Bronchial epithelial cell (primary cell): Measurements from ENCODE around the gene DRD1. TPM values are rescaled to one million over a fixed set of nuclear protein-coding genes. Genes with fewer than 3 reads are reported as not detected.
A peak's percentile ranks its signal among the peaks of the same experiment; 100 is the strongest.

ENCODE experiments used
- DNase-seq: peaks from one replicate; pipeline ENCODE4 v3.0.0-alpha.2; 2010; ENCODE audit warnings: low read depth
- FAIRE-seq: peaks from 2 replicates; lab custom pipeline; 2011; peaks lifted over from hg19 to GRCh38; lab: Jason Lieb, UNC
- H3K27me3 ChIP-seq: 2 replicates; pipeline ENCODE4 v1.5.1; 2011; ENCODE audit warnings: low read length; ENCODE audit not compliant: control insufficient read depth, insufficient read depth
- H3K36me3 ChIP-seq: 2 replicates; pipeline ENCODE4 v1.5.1; 2011; ENCODE audit warnings: low read length; ENCODE audit not compliant: control insufficient read depth, insufficient read depth
- H3K4me3 ChIP-seq: 2 replicates; pipeline ENCODE4 v1.5.1; 2011; ENCODE audit warnings: mild to moderate bottlenecking, low read depth, low read length, control low read depth
- total RNA-seq: library from RNA; depleted of rRNA; stranded (reverse); fragments of >200 nt; gene quantifications from 2 replicates; pipeline ENCODE4 v1.2.1, GENCODE V29; 2014
- TF ChIP-seq, protein P1 (sequence below): IDR thresholded peaks from 2 replicates; pipeline ENCODE4 v1.5.1; 2011; ENCODE audit warnings: mild to moderate bottlenecking, moderate library complexity, low read length, control low read depth, inconsistent platforms; ENCODE audit not compliant: insufficient read depth, severe bottlenecking

The DRD1 gene
- total RNA-seq, 1 donor from 2014 or later = not detected

DNA sequence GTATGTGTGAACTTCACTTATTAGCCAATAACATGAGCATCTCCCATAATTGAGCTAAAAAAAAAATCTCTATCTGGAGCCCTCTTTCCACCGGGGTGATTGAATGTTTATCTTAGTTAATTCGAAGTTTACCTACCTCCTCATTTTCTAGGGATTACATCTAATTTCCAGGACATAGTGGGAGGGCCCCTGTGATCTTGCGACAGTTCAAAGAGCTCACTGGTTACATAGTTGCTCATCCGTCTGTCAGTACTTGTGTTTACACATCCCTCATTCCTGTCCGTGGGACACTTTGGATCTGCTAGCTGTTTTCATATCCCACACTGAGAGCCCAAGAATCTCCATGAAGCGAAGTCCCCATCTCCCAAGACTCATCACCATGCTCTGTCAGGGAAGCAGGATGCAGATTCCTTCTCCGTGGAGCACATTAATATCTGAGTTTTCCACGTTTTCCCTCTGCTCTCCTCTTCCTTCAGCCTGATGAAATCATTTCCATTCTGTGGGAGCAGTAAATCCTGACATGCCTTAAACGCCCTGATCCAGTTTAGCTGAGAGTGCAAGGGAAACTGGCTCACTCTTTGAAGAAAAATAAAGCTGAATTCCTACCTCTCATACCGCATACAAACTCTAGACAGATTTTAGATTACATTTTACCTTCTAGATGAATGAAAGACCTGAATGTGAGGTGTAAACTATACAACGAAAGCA lies 24.2 kb upstream of the DRD1 start:
- Histone ChIP-seq H3K4me3 (no peak overlapping the region), H3K27me3 (no peaks in the 10 kb centered on the region), H3K36me3 (no peaks in the 10 kb centered on the region)
- no peak for FAIRE-seq
- TF ChIP-seq, protein P1, sequence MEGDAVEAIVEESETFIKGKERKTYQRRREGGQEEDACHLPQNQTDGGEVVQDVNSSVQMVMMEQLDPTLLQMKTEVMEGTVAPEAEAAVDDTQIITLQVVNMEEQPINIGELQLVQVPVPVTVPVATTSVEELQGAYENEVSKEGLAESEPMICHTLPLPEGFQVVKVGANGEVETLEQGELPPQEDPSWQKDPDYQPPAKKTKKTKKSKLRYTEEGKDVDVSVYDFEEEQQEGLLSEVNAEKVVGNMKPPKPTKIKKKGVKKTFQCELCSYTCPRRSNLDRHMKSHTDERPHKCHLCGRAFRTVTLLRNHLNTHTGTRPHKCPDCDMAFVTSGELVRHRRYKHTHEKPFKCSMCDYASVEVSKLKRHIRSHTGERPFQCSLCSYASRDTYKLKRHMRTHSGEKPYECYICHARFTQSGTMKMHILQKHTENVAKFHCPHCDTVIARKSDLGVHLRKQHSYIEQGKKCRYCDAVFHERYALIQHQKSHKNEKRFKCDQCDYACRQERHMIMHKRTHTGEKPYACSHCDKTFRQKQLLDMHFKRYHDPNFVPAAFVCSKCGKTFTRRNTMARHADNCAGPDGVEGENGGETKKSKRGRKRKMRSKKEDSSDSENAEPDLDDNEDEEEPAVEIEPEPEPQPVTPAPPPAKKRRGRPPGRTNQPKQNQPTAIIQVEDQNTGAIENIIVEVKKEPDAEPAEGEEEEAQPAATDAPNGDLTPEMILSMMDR = no peak
- DNase-seq = no peak

DNA sequence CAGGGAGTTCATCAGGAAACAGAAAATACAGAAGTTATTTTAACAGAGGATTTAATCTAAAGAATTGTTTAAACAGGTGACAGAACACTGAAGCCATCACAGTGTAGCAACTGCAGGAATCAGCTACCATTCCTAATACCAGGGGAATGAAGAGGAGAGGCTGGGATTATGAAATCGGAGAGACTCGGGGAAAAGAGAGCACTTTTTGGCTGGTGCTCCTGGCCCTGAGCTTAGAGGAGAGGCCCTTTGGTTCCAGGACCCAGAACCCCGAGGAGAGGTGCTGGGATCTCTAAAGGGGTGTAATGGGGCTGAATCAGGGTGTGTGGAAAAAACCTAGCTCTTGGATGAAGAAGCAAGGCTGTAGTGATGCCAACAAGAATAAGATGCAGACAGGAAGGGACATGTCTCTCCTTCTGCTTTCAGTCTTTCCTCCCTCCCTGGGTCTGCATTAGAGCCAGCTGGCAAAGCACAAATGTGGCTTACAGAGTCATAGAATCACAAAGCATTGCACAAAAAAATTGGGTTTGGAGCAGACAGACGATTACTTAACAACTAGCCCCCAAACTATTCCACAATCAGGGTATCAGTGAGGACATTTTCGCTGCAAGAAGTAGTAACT lies 22.8 kb upstream of the DRD1 start:
- DNase-seq = peak; percentile 45
- FAIRE-seq = no peak
- H3K27me3 ChIP-seq = no peaks in the 10 kb centered on the region
- no peaks in the 10 kb centered on the region for H3K36me3 ChIP-seq
- no peak overlapping the region for H3K4me3 ChIP-seq
- TF ChIP-seq, protein P1 = no peak

DNA sequence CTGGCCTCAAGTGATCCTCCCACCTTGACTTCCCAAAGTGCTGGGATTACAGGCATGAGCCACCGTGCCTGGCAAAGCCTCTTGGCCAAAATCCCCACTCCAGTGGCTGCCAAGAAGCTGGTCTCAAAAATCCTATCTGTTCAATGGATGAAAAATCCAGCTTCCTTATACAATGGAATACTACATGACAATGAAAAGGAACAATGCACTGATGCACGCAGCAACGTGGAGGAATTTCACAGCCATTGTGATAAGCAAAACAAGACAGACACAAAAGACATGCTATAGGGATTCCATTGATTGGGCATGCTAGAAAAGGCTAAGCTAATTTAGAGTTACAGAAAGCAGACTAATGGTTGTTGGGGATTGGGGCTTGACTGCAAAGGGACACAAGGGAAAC lies 21.3 kb upstream of the DRD1 start:
- TF ChIP-seq, protein P1 = no peak
- Histone ChIP-seq H3K36me3 (no peaks in the 10 kb centered on the region), H3K4me3 (no peak overlapping the region), H3K27me3 (no peaks in the 10 kb centered on the region)
- no peak for FAIRE-seq
- no peak for DNase-seq

- FAIRE-seq (no peak), DNase-seq (no peak)
- H3K27me3 ChIP-seq = no peaks in the 10 kb centered on the region
Measured at GRCh38 chr5:175464942-175465233, 20.9 kb upstream of the DRD1 start.

GRCh38 chr5:175464074-175464941 lies 20.3 kb upstream of the DRD1 start:
- FAIRE-seq (no peak), DNase-seq (peak; percentile 56)
- Histone ChIP-seq H3K4me3 (no peak overlapping the region), H3K36me3 (no peaks in the 10 kb centered on the region), H3K27me3 (no peaks in the 10 kb centered on the region)
- TF ChIP-seq, protein P1 = peak; percentile 81

More at GRCh38 chr5:175464942-175465233, 20.9 kb upstream of the DRD1 start:
- no peak overlapping the region for H3K4me3 ChIP-seq
- TF ChIP-seq, protein P1 = no peak
- H3K36me3 ChIP-seq = no peaks in the 10 kb centered on the region
